Measurements from ENCODE around the gene STOML1. TPM values are rescaled to one million over a fixed set of nuclear protein-coding genes. Genes with fewer than 3 reads are reported as not detected.

STOML1 gene
- total and polyA plus RNA-seq, 2 experiments from 2014 or later: 2.3 to 2.4 TPM

DNA sequence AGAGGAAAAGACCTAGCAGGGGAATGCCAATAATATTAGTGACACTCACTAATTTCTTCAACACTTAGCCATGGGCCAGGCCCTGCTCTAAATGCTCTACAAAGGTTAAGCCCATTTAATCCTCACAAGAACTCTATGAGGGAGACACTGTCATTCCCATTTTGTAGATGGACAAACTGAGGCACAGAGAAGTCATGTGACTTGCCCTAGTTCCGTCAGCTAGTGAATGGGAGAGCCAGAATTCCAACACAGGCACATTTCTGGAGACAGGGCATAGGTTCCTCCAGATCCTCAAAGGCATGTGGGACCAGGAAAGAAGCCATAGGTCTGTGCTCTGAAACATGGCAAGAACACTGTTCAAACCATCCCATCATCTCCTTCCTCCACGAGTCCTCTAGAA lies 34.3 kb downstream of the STOML1 start:
- no peaks in the 10 kb centered on the region for H3F3A ChIP-seq (replicated peaks; ENCODE audit: low read depth)
- DNase-seq (ENCODE audit: low spot score) (no peak), ATAC-seq (no peak)
- TF ChIP-seq EZH2 (IDR thresholded peaks at IDR 0.05; ENCODE audit: low read depth, unreplicated experiment) (no peak), ZNF114 (CRISPR knock-in tag; IDR thresholded peaks at IDR 0.05) (no peak), STAT1 (IDR thresholded peaks at IDR 0.05; ENCODE audit: unreplicated experiment) (no peak), JUNB (IDR thresholded peaks at IDR 0.05; ENCODE audit: unreplicated experiment) (no peak), ZNF331 (CRISPR knock-in tag; IDR thresholded peaks at IDR 0.05; ENCODE audit: low read depth) (no peak), EZH2phosphoT487 (IDR thresholded peaks at IDR 0.05; ENCODE audit: unreplicated experiment) (no peak), CREB1 (CRISPR knock-in tag; IDR thresholded peaks at IDR 0.05; ENCODE audit: low read depth) (no peak), NANOG (IDR thresholded peaks at IDR 0.05; ENCODE audit: borderline replicate concordance) (no peak), POLR2AphosphoS5 (IDR thresholded peaks at IDR 0.05; ENCODE audit: low read depth) (no peak)
- TF ChIP-seq, protein P1, sequence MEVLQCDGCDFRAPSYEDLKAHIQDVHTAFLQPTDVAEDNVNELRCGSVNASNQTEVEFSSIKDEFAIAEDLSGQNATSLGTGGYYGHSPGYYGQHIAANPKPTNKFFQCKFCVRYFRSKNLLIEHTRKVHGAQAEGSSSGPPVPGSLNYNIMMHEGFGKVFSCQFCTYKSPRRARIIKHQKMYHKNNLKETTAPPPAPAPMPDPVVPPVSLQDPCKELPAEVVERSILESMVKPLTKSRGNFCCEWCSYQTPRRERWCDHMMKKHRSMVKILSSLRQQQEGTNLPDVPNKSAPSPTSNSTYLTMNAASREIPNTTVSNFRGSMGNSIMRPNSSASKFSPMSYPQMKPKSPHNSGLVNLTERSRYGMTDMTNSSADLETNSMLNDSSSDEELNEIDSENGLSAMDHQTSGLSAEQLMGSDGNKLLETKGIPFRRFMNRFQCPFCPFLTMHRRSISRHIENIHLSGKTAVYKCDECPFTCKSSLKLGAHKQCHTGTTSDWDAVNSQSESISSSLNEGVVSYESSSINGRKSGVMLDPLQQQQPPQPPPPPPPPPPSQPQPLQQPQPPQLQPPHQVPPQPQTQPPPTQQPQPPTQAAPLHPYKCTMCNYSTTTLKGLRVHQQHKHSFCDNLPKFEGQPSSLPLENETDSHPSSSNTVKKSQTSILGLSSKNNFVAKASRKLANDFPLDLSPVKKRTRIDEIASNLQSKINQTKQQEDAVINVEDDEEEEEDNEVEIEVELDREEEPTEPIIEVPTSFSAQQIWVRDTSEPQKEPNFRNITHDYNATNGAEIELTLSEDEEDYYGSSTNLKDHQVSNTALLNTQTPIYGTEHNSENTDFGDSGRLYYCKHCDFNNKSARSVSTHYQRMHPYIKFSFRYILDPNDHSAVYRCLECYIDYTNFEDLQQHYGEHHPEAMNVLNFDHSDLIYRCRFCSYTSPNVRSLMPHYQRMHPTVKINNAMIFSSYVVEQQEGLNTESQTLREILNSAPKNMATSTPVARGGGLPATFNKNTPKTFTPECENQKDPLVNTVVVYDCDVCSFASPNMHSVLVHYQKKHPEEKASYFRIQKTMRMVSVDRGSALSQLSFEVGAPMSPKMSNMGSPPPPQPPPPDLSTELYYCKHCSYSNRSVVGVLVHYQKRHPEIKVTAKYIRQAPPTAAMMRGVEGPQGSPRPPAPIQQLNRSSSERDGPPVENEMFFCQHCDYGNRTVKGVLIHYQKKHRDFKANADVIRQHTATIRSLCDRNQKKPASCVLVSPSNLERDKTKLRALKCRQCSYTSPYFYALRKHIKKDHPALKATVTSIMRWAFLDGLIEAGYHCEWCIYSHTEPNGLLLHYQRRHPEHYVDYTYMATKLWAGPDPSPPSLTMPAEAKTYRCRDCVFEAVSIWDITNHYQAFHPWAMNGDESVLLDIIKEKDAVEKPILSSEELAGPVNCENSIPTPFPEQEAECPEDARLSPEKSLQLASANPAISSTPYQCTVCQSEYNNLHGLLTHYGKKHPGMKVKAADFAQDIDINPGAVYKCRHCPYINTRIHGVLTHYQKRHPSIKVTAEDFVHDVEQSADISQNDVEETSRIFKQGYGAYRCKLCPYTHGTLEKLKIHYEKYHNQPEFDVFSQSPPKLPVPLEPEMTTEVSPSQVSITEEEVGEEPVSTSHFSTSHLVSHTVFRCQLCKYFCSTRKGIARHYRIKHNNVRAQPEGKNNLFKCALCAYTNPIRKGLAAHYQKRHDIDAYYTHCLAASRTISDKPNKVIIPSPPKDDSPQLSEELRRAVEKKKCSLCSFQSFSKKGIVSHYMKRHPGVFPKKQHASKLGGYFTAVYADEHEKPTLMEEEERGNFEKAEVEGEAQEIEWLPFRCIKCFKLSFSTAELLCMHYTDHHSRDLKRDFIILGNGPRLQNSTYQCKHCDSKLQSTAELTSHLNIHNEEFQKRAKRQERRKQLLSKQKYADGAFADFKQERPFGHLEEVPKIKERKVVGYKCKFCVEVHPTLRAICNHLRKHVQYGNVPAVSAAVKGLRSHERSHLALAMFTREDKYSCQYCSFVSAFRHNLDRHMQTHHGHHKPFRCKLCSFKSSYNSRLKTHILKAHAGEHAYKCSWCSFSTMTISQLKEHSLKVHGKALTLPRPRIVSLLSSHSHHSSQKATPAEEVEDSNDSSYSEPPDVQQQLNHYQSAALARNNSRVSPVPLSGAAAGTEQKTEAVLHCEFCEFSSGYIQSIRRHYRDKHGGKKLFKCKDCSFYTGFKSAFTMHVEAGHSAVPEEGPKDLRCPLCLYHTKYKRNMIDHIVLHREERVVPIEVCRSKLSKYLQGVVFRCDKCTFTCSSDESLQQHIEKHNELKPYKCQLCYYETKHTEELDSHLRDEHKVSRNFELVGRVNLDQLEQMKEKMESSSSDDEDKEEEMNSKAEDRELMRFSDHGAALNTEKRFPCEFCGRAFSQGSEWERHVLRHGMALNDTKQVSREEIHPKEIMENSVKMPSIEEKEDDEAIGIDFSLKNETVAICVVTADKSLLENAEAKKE (CRISPR knock-in tag; IDR thresholded peaks at IDR 0.05): no peak
- TF ChIP-seq, protein P2, sequence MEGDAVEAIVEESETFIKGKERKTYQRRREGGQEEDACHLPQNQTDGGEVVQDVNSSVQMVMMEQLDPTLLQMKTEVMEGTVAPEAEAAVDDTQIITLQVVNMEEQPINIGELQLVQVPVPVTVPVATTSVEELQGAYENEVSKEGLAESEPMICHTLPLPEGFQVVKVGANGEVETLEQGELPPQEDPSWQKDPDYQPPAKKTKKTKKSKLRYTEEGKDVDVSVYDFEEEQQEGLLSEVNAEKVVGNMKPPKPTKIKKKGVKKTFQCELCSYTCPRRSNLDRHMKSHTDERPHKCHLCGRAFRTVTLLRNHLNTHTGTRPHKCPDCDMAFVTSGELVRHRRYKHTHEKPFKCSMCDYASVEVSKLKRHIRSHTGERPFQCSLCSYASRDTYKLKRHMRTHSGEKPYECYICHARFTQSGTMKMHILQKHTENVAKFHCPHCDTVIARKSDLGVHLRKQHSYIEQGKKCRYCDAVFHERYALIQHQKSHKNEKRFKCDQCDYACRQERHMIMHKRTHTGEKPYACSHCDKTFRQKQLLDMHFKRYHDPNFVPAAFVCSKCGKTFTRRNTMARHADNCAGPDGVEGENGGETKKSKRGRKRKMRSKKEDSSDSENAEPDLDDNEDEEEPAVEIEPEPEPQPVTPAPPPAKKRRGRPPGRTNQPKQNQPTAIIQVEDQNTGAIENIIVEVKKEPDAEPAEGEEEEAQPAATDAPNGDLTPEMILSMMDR (conservative IDR thresholded peaks at IDR 0.05; ENCODE audit: low read depth in 2 of 2): no peak
- TF ChIP-seq, protein P3, sequence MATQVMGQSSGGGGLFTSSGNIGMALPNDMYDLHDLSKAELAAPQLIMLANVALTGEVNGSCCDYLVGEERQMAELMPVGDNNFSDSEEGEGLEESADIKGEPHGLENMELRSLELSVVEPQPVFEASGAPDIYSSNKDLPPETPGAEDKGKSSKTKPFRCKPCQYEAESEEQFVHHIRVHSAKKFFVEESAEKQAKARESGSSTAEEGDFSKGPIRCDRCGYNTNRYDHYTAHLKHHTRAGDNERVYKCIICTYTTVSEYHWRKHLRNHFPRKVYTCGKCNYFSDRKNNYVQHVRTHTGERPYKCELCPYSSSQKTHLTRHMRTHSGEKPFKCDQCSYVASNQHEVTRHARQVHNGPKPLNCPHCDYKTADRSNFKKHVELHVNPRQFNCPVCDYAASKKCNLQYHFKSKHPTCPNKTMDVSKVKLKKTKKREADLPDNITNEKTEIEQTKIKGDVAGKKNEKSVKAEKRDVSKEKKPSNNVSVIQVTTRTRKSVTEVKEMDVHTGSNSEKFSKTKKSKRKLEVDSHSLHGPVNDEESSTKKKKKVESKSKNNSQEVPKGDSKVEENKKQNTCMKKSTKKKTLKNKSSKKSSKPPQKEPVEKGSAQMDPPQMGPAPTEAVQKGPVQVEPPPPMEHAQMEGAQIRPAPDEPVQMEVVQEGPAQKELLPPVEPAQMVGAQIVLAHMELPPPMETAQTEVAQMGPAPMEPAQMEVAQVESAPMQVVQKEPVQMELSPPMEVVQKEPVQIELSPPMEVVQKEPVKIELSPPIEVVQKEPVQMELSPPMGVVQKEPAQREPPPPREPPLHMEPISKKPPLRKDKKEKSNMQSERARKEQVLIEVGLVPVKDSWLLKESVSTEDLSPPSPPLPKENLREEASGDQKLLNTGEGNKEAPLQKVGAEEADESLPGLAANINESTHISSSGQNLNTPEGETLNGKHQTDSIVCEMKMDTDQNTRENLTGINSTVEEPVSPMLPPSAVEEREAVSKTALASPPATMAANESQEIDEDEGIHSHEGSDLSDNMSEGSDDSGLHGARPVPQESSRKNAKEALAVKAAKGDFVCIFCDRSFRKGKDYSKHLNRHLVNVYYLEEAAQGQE (IDR thresholded peaks at IDR 0.05; ENCODE audit: unreplicated experiment): no peak
- TF ChIP-seq, protein P4, sequence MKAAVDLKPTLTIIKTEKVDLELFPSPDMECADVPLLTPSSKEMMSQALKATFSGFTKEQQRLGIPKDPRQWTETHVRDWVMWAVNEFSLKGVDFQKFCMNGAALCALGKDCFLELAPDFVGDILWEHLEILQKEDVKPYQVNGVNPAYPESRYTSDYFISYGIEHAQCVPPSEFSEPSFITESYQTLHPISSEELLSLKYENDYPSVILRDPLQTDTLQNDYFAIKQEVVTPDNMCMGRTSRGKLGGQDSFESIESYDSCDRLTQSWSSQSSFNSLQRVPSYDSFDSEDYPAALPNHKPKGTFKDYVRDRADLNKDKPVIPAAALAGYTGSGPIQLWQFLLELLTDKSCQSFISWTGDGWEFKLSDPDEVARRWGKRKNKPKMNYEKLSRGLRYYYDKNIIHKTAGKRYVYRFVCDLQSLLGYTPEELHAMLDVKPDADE (IDR thresholded peaks at IDR 0.05): no peak
- no peaks in the 10 kb centered on the region for H3K36me3 ChIP-seq (ENCODE audit: insufficient read depth)
- H3K4me2 ChIP-seq: no peak overlapping the region
- H2AFZ ChIP-seq: no peak overlapping the region
- no peaks in the 10 kb centered on the region for H3K9me2 ChIP-seq (ENCODE audit: insufficient read depth)
- no peaks in the 10 kb centered on the region for H3K79me2 ChIP-seq (replicated peaks; ENCODE audit: insufficient read depth)
- Mint-ChIP-seq H3K36me3 (ENCODE audit: low read depth) (no peaks in the 10 kb centered on the region), H3K27ac (no peak overlapping the region), H3K27me3 (ENCODE audit: insufficient read depth, low read depth, poor library complexity) (peaks cover 9% of the 10 kb centered on the region), H3K4me1 (peaks cover 9% of the 10 kb centered on the region), H3K4me3 (no peak overlapping the region), H3K9me3 (no peaks in the 10 kb centered on the region)
- no peaks in the 10 kb centered on the region for H3K4me1 ChIP-seq (ENCODE audit: insufficient read depth)
- H3K27ac ChIP-seq (ENCODE audit: low read depth): no peak overlapping the region
- no peaks in the 10 kb centered on the region for H4K20me1 ChIP-seq (replicated peaks; ENCODE audit: insufficient read depth)
- no peak overlapping the region for H3K4me3 ChIP-seq
- no peaks in the 10 kb centered on the region for H3K27me3 ChIP-seq (ENCODE audit: insufficient read depth)
